Tibial nerve (tissue), 4 donors: Measurements from ENCODE around the gene DLGAP4. TPM values are rescaled to one million over a fixed set of nuclear protein-coding genes. Genes with fewer than 3 reads are reported as not detected.

ENCODE experiments used
- DNase-seq, 2 donors: peaks; one replicate each; pipeline ENCODE4 v3.0.0-alpha.2; 2019; ENCODE audit warnings: low spot score in 2 of 2
- H3K27ac ChIP-seq, 4 donors: fragments of 200-600 bp; sonication (generic) in 3 of 4; one replicate each; pipeline ENCODE4 v1.5.1; 2017 to 2019; ENCODE audit warnings: mild to moderate bottlenecking in 1 of 4
- H3K27me3 ChIP-seq, 2 donors: fragments of 200-600 bp; sonication (generic) in 1 of 2; one replicate each; pipeline versions ENCODE4 v1.5.1 to v1.6.0; 2017 to 2019
- H3K36me3 ChIP-seq, 3 donors: fragments of 200-600 bp; sonication (generic); one replicate each; pipeline ENCODE4 v1.5.1; 2018 to 2019
- H3K4me1 ChIP-seq, 4 donors: fragments of 200-600 bp; sonication (generic) in 3 of 4; one replicate each; pipeline ENCODE4 v1.5.1; 2017 to 2019
- H3K4me3 ChIP-seq, 4 donors: fragments of 200-600 bp; sonication (generic) in 3 of 4; one replicate each; pipeline ENCODE4 v1.5.1; 2017 to 2019; ENCODE audit warnings: mild to moderate bottlenecking in 1 of 4, moderate library complexity in 1 of 4
- H3K9me3 ChIP-seq, 4 donors: fragments of 200-600 bp; sonication (generic) in 3 of 4; one replicate each; pipeline ENCODE4 v1.5.1; 2017 to 2019
- EP300 ChIP-seq, 2 donors: sonication (generic); formaldehyde crosslinking; IDR thresholded peaks; one replicate each; pipeline ENCODE4 v1.6.1; 2017; ENCODE audit warnings: antibody characterized with exemption in 2 of 2, mild to moderate bottlenecking in 1 of 2
- POLR2A ChIP-seq, 2 donors: fragments of 450-650 bp; IDR thresholded peaks; one replicate each; pipeline ENCODE4 v1.6.1; 2017; ENCODE audit warnings: antibody characterized with exemption in 2 of 2, mild to moderate bottlenecking in 2 of 2, moderate library complexity in 2 of 2
- WGBS, 2 donors: methylation state at CpG; one replicate each; pipeline ENCODE4 v1.1.5; 2018; 5-methylcytosine and 5-hydroxymethylcytosine counted together
- total RNA-seq, 4 donors: library from RNA; depleted of rRNA; stranded (reverse); fragments of >200 nt; gene quantifications; one replicate each; pipeline ENCODE4 v1.1.0, GENCODE V29; 2016
- TF ChIP-seq, protein P1 (sequence below), 5 experiments: fragments of 200-600 bp in 3 of 5; fragments of 450-650 bp in 2 of 5; sonication (generic) in 3 of 5; IDR thresholded peaks; one replicate each; pipeline ENCODE4 v1.5.1; 2016 to 2019; ENCODE audit warnings: antibody characterized with exemption in 5 of 5, mild to moderate bottlenecking in 3 of 5, moderate library complexity in 2 of 5

Gene DLGAP4
- total RNA-seq, 4 donors from 2014 or later, result 46.1 to 97.5 (median 52.5) TPM

- peaks cover 0 to 67% of the 10 kb centered on the region in 2 donors for H3K27me3 ChIP-seq
- no peaks in the 10 kb centered on the region for H3K36me3 ChIP-seq
- 78 to 84% methylated on average over 5 of the region's 5 CpGs for WGBS, 2 donors
- no peak for DNase-seq
- no peak overlapping the region for H3K27ac ChIP-seq
- H3K4me3 ChIP-seq, result no peak overlapping the region
- no peaks in the 10 kb centered on the region for H3K4me1 ChIP-seq
- TF ChIP-seq, protein P1, sequence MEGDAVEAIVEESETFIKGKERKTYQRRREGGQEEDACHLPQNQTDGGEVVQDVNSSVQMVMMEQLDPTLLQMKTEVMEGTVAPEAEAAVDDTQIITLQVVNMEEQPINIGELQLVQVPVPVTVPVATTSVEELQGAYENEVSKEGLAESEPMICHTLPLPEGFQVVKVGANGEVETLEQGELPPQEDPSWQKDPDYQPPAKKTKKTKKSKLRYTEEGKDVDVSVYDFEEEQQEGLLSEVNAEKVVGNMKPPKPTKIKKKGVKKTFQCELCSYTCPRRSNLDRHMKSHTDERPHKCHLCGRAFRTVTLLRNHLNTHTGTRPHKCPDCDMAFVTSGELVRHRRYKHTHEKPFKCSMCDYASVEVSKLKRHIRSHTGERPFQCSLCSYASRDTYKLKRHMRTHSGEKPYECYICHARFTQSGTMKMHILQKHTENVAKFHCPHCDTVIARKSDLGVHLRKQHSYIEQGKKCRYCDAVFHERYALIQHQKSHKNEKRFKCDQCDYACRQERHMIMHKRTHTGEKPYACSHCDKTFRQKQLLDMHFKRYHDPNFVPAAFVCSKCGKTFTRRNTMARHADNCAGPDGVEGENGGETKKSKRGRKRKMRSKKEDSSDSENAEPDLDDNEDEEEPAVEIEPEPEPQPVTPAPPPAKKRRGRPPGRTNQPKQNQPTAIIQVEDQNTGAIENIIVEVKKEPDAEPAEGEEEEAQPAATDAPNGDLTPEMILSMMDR (IDR thresholded peaks at IDR 0.05), result no peak
- TF ChIP-seq EP300 (IDR thresholded peaks at IDR 0.05) (no peak), POLR2A (IDR thresholded peaks at IDR 0.05) (no peak)
- no peaks in the 10 kb centered on the region for H3K9me3 ChIP-seq
Measured at GRCh38 chr20:36333841-36334240, 27.7 kb downstream of the DLGAP4 start.

DNA sequence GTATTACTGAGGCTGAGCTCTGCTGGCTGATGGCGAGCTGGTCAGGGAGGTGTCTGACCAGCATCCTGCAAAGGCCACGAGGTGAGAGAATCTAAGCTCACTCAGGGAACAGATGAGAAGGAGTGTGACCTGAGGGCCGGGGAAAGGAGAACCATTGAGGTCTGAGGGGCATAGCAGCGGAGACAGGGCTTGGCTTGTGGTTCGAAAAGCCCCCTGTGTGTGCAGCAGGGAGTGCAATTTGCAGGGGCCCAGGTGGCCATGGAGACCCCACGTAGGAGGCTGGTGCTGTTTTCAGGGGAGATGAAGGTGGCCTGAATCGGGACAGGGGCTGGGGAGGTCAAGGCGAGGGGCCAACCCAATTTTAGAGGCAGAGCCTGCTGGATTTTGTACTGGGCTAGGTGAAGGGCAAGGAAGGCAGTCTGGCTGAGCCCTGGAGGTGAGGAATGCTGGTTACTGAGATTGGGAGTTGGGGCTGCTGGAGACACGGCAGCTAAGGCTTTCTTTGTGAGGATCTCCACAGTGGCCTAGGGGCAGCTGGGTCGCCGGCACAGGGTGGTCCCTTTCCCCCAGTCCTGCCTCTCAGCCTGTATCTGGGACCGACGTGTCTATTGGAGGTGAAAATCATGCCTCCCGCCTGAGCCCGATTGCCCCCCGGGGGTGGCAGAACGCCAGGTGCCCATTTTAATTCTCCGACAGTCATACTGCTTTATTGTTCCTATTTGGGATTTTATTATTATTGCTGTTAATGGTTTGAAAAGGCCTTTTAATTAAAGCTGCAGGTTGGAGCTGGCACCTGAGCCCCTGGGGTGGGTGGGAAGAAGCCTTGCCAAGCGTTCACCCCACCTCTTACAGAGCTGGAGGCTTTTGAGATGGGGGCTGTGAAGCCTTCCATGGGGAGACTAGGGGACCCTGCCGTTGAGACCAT, 28.4 kb downstream of the DLGAP4 start:
- H3K4me3 ChIP-seq, result no peak overlapping the region
- no peak overlapping the region for H3K27ac ChIP-seq
- no peaks in the 10 kb centered on the region for H3K36me3 ChIP-seq
- WGBS, 2 donors, result 48 to 53% methylated on average over 20 of the region's 20 CpGs
- H3K9me3 ChIP-seq, result no peaks in the 10 kb centered on the region
- no peaks in the 10 kb centered on the region for H3K4me1 ChIP-seq
- TF ChIP-seq POLR2A (IDR thresholded peaks at IDR 0.05), result no peak
- no peak for TF ChIP-seq EP300 (IDR thresholded peaks at IDR 0.05)
- TF ChIP-seq, protein P1 (IDR thresholded peaks at IDR 0.05), result no peak
- H3K27me3 ChIP-seq, result peaks cover 0 to 69% of the 10 kb centered on the region in 2 donors
- DNase-seq, result no peak

GRCh38 chr20:36335206-36335870, 29.2 kb downstream of the DLGAP4 start:
- Histone ChIP-seq H3K4me3 (no peak overlapping the region), H3K27ac (no peak overlapping the region), H3K9me3 (no peaks in the 10 kb centered on the region), H3K36me3 (no peaks in the 10 kb centered on the region), H3K4me1 (no peaks in the 10 kb centered on the region), H3K27me3 (peaks cover 0 to 77% of the 10 kb centered on the region in 2 donors)
- TF ChIP-seq EP300 (IDR thresholded peaks at IDR 0.05) (no peak), POLR2A (IDR thresholded peaks at IDR 0.05) (no peak)
- TF ChIP-seq, protein P1 (IDR thresholded peaks at IDR 0.05), result no peak
- no peak for DNase-seq
- WGBS, 2 donors, result 72 to 74% methylated on average over 12 of the region's 12 CpGs

DNA sequence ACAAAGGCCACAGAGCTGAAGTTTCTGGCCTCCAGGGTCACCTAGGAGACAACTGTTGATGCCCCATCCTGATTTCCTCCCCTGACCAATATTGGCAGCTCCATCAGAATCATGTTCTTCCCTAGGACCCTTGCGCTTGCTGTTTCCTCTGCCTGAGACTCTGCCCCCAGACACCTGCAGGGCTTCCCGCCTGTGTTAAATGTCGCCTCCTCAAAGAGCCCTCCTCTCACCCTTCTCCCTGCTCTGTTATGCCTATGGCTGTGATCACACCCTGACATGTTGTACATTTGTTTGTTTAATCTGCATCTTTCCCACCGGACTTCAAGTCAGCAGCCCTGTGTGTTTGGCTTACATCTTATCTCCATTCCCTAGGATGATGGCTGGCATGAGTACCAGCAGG, 30.1 kb downstream of the DLGAP4 start:
- no peak for DNase-seq
- Histone ChIP-seq H3K4me3 (no peak overlapping the region), H3K36me3 (no peaks in the 10 kb centered on the region), H3K27me3 (peaks cover 0 to 80% of the 10 kb centered on the region in 2 donors), H3K27ac (no peak overlapping the region), H3K9me3 (no peaks in the 10 kb centered on the region), H3K4me1 (no peaks in the 10 kb centered on the region)
- 79 to 80% methylated on average over 4 of the region's 4 CpGs for WGBS, 2 donors
- no peak for TF ChIP-seq EP300 (IDR thresholded peaks at IDR 0.05)
- TF ChIP-seq, protein P1 (IDR thresholded peaks at IDR 0.05), result no peak
- no peak for TF ChIP-seq POLR2A (IDR thresholded peaks at IDR 0.05)
